GM18870 (cell line): ENCODE measurements around the gene ZNF132.
"Not testable (repeated sequence)": the region's sequence is repeated elsewhere in the genome, so short reads cannot be mapped to it uniquely, and the experiment has no call there.

Source experiments
- ATAC-seq: cut with Tn5 transposase; IDR thresholded peaks from one replicate; pipeline ENCODE4 v1.9.1; 2021; ENCODE audit warnings: moderate library complexity; ENCODE audit not compliant: unreplicated experiment

The ZNF132 gene

GRCh38 chr19:58439576-58440554 lies at the start of gene ZNF132:
ZNF132 (minus strand) TSS chr19:58440153; CDS start chr19:58439821, 332 bp downstream.
- peak; percentile 95 for ATAC-seq

DNA sequence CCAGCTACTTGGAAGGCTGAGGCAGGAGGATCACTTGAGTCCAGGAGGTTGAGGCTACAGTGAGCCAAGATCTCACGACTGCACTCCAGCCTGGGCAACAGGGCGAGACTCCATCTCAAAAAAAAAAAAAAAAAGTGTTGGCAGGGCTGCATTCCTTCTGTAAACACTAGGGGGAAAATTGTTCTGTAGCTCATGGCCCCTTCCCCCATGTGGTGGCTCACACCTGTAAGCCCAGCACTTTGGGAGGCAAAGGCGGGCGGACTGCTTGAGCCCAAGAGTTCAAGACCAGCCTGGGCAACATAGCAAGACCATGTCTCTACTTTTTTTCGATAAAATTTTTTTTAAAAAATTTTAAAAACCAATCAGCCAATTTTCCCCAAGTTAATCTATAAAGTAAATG lies 44.4 kb upstream of the ZNF132 start:
- ATAC-seq: not testable (repeated sequence)

DNA sequence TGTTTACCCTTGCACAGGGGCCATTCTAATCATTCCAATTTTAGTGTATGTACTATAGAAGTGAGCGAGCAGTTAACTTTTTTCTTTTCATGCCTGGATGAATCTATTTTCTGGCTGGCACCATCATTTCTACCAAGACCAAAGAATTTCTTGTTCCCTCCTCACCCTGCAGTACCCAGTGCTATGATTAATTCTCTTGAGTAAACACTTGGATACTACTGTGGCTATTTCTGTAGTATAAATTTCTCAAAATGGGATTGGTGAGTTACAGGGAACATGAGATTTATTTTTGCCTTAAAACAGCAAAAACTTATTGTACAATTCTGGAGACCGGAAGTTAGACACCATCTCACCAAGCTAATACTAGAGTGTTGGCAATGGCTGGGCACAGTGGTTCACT lies 43.8 kb upstream of the ZNF132 start:
- no peak for ATAC-seq

GRCh38 chr19:58482372-58482771 lies 42.4 kb upstream of the ZNF132 start:
- ATAC-seq: no peak

DNA sequence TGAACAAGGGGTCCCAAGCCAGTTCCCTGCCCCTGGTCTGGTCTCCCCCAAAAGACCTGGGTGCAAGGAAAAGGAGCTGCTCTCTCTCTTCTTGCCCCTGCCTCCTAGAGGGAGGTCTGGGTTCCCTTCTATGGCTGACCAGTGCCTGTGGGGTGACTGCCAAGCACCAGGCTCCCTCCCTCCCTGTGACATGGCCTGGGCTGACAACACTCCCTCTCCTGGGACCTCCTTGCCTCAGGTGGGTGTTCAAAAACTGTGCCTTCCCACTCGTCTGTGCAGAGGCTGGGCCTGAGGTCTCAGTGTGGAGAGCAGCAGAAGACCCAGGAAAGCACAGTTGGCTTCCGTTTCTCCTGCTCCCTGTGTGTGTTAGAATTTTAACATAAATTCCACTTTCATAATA lies 40.9 kb upstream of the ZNF132 start:
- ATAC-seq: no peak

- no peak for ATAC-seq
Observed at GRCh38 chr19:58480481-58480830, 40.5 kb upstream of the ZNF132 start.

DNA sequence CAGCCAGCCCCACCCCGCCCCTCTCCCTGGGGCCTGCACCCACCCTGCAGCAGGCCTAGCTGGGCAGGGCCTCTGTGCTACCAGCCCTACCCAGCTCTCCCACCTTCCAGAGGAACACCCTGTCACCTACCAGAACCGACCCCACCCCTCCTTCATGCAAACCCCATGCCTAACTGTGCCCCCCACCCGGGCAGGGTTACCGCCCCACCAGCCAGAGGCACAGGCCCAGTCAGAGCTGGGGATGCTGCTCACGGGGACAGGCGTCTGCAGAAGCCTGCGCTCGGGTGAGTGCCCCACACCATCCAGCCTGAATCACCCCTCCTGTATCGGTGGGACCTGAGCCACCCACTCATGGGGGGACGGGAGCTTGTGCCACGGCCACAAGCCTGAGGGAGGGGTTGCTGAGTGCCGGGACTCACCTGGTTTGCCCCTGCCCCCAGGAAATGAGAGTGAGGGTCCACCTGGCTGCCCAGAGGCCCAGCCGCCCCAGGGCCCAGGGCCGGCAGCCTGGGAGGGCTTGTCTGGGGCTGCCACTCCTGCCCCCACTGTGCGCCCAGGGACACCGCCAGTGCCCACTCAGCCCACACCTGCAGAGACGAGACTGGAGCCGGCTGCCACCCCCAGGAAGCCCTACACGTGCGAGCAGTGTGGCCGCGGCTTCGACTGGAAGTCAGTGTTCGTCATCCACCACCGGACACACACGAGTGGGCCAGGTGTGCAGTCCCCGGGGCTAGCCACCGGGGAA lies 40.0 kb upstream of the ZNF132 start:
- ATAC-seq: no peak

GRCh38 chr19:58479303-58479702 lies 39.4 kb upstream of the ZNF132 start:
- ATAC-seq: no peak

DNA sequence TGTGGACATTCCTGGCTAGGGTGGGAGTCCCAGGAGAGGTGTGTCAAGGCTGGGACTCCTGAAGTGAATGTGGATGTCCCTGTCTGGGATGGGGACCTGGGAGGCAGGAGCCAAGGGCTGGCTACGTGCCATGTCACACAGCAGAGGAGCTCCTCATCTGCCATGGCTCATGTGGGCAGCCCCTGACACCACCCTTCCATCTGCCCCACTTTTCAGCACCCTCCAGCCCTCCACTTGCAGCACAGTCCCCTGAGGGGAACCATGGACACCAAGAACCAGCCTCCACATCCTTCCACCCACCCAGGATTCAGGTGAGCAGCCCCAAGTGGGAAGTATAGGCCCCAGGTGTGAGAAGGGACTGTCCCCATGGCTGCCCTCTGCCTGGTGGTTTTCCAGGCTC lies 37.9 kb upstream of the ZNF132 start:
- no peak for ATAC-seq

GRCh38 chr19:58477130-58477529 lies 37.2 kb upstream of the ZNF132 start:
- ATAC-seq: no peak

DNA sequence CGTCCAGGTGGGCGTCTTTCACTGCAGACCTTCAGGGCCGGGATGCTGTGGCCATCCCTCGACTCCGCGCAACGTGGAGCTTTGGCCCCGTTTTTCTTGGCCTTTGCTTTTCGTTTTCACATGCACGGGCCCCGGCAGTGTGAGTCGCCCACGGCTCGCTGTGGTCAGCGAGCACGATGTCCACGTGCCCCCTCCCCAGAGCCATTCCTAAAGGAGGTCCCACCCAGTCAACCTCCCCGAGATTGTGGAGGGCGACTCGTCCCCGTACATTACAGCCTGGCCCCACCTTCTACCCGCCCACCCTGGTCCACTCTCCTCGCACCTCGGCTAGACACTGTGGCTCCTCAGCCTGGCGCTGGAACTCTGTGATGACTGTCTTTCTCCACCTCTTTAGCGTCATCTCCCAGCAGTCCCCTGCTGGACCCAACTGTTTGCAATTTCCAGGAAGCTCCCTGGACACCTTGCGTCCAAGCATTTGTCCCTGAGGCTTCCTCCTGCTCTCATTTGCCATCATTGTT lies 36.6 kb upstream of the ZNF132 start:
- ATAC-seq: peak; percentile 5

GRCh38 chr19:58475714-58476497 lies 36.0 kb upstream of the ZNF132 start, which contains the start of gene ZNF446:
ZNF446 (plus strand) TSS chr19:58476352; CDS start chr19:58477219, 867 bp downstream.
- peak; percentile 75 for ATAC-seq

DNA sequence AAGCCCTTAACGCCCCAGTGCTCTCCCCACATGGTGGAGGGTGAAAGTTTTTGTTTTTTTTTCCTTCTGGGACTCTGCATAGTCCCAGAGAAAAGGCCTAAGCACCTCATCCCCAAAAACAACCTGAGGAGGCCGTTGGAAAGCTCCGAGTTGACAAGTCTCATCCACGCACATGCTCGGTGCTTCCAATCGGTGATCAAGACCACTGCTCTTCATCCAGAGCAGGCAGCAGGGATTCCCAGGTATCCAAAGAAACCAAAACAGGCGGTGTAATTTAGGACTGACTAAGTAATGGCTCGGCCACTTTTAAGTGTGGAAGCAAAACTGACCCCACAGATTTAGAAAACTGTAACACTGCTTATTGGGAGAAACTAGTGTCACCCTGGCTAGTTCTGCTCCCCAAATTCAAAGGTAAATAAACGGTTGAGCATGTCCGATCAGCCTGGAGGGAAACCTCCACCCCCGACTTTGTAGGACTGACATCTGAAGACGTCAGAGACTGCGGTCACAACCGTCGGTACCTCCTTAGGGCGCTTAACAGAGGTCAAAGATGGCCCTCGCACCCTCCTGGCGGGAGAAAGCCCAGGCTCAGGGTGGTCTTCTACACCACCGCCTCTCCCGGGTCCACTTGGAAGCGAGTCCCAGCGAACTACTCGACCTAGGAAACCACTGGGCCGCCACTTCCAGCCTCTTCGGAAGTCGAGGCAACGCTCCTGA lies 35.2 kb upstream of the ZNF132 start:
- ATAC-seq: no peak

DNA sequence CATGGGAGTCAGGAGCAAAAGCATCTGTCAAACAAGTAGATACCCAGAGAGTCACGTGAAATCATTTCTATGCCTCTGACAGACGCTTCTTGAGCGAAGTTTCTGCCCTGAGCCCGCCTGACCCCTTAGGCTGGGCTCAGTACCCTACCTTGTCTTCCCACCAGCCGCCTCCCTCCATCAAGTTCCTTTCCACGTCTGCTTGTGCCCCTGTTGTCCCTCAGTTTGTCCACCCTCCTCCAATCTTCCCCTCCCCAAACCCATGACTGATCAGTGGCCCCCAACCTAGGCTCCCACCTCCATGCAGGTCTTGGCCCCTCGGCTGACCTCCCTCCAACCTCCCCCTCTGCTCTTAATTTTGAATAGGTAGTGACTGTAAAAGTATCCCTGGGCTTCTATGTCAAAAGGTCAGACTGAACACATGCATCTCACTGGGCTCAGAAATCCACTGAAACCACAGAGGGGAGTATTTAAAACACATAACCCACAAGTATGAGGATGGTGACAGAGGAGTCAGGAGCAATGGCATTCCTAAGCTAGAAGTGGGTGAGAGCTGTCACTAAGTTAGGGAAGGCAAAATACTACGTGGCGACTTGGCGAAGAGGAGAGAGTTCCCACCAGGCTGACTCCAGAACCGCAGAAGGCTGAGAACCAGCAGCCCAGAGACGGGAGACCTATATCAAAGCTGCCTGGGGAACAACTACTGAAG lies 34.5 kb upstream of the ZNF132 start:
- no peak for ATAC-seq

DNA sequence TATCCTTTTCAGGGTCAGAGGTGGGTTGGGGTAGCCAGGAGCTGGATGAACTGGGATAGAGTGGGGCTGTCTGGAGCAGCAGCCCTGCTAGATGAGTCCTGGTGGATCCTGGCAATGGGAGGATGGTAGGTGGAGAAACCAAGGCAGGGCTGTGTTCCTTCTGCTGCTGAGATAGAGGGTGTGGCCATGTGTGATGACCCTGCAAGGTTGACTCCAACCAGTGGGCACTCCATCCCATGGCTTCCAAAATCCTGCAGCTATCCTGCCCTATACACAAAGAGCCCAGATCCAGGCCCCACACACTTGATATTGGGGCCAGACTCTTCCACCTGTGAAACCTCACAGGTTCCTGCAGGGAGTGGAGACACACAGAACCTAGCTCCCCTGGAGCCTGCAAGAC lies 33.8 kb upstream of the ZNF132 start:
- no peak for ATAC-seq

DNA sequence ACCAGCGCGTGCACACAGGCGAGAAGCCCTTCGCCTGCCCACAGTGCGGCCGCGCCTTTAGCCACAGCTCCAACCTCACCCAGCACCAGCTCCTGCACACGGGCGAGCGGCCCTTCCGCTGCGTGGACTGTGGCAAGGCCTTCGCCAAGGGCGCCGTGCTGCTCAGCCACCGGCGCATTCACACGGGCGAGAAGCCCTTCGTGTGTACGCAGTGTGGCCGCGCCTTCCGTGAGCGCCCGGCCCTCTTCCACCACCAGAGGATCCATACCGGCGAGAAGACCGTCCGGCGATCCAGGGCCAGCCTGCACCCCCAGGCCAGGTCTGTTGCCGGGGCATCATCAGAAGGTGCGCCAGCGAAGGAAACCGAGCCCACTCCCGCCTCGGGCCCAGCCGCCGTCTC lies 31.8 kb upstream of the ZNF132 start:
- no peak for ATAC-seq

DNA sequence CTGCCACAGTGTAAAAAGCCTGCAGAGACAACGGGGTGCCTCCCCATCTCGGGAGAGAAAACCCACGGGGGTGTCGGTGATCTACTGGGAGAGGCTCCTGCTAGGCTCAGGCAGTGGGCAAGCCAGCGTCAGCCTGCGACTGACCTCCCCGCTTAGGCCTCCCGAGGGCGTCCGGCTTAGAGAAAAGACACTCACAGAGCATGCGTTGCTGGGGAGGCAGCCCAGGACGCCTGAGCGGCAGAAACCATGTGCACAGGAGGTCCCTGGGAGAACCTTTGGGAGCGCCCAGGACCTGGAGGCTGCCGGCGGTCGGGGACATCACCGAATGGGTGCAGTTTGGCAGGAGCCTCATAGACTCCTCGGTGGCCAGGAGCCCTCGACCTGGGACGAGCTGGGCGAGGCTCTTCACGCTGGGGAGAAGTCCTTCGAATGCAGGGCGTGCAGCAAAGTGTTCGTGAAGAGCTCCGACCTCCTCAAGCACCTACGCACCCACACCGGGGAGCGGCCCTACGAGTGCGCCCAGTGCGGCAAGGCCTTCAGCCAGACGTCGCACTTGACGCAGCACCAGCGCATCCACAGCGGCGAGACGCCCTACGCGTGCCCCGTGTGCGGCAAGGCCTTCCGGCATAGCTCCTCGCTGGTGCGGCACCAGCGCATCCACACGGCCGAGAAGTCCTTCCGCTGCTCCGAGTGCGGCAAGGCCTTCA lies 31.0 kb upstream of the ZNF132 start:
- not testable (repeated sequence) for ATAC-seq

- ATAC-seq: no peak
Observed at GRCh38 chr19:58469241-58470013, 29.5 kb upstream of the ZNF132 start.
